Panc1 (cell line): Measurements from ENCODE around the gene RGS6. TPM values are rescaled to one million over a fixed set of nuclear protein-coding genes. Genes with fewer than 3 reads are reported as not detected.

ENCODE experiments used
- ATAC-seq: fragments of 200-7000 bp; cut with Tn5 transposase; 2 replicates; pipeline ENCODE4 v1.9.1; 2020; ENCODE audit warnings: mild to moderate bottlenecking, moderate library complexity
- BruUV-seq: library from RNA; stranded (reverse); fragments of 400-500 nt; replicated peaks from 2 replicates; lab custom pipeline; 2021; lab: Mats Ljungman, UMichigan
- CTCF ChIA-PET: fragments of 300-600 bp; sonication (Branson Sonifier 250); formaldehyde crosslinking; loops from one replicate; lab custom pipeline; 2022; ENCODE audit warnings: antibody characterized with exemption; lab: Charles Lee
- POLR2A ChIA-PET: fragments of 300-600 bp; sonication (Branson Sonifier 250); formaldehyde crosslinking; loops from one replicate; lab custom pipeline; 2022; ENCODE audit warnings: antibody characterized with exemption; lab: Charles Lee
- DNase-seq: peaks from one replicate; pipeline ENCODE4 v3.0.0-alpha.2; 2010; ENCODE audit warnings: low read depth, low spot score
- H3K27ac ChIP-seq: 2 replicates; pipeline ENCODE4 v1.5.1; 2011; ENCODE audit warnings: mild to moderate bottlenecking, low read length, inconsistent platforms
- H3K27me3 ChIP-seq: fragments of 200-500 bp; sonication (Bioruptor generic); 2 replicates; pipeline ENCODE4 v1.6.0; 2014; ENCODE audit warnings: low read length, inconsistent platforms; ENCODE audit not compliant: control insufficient read depth, insufficient read depth
- H3K36me3 ChIP-seq: fragments of 200-500 bp; sonication (Bioruptor generic); 2 replicates; pipeline ENCODE4 v1.5.1; 2014; ENCODE audit warnings: inconsistent platforms, mild to moderate bottlenecking, low read length, moderate library complexity; ENCODE audit not compliant: control insufficient read depth, insufficient read depth
- H3K4me1 ChIP-seq: 2 replicates; pipeline ENCODE4 v1.5.1; 2011; ENCODE audit warnings: inconsistent platforms, mild to moderate bottlenecking, low read length, moderate library complexity; ENCODE audit not compliant: control insufficient read depth, insufficient read depth
- H3K4me3 ChIP-seq, 2 experiments: 2 replicates each; pipeline ENCODE4 v1.5.1; 2011 to 2012; ENCODE audit warnings: low read depth in 2 of 2, low read length in 2 of 2, mild to moderate bottlenecking in 2 of 2, inconsistent platforms in 1 of 2, moderate library complexity in 1 of 2
- H3K9me3 ChIP-seq: fragments of 200-500 bp; sonication (Bioruptor generic); 2 replicates; pipeline ENCODE4 v1.5.1; 2014; ENCODE audit warnings: low read depth, mild to moderate bottlenecking, inconsistent platforms, low read length, moderate library complexity; ENCODE audit not compliant: control insufficient read depth, insufficient read depth
- POLR2AphosphoS5 ChIP-seq: IDR thresholded peaks from 2 replicates; pipeline ENCODE4 v1.6.1; 2012; ENCODE audit warnings: mild to moderate bottlenecking, low read depth, low read length, moderate library complexity
- SIN3A ChIP-seq: IDR thresholded peaks from 2 replicates; pipeline ENCODE4 v1.6.1; 2012; ENCODE audit warnings: low read depth, mild to moderate bottlenecking, low read length, moderate library complexity, borderline replicate concordance; ENCODE audit not compliant: insufficient read depth
- TCF7L2 ChIP-seq: IDR thresholded peaks from 2 replicates; pipeline ENCODE4 v1.6.1; 2011; ENCODE audit warnings: mild to moderate bottlenecking, low read depth, low read length, inconsistent platforms
- in situ Hi-C: cut with HindIII; loops from 2 replicates; pipeline ENCODE4 v1.10.0; 2016; ENCODE audit warnings: low sequenced_read_pairs, low pct_unique_long_range_greater_than_20kb
- intact Hi-C: fragments of 100-400 bp; cut with micrococcal nuclease; formaldehyde crosslinking; loops from one replicate; pipeline ENCODE4 v1.10.0; 2022; ENCODE audit not compliant: unreplicated experiment
- total RNA-seq: library from RNA; stranded (reverse); gene quantifications from one replicate; pipeline ENCODE4 v1.2.1, GENCODE V29; 2021; ENCODE audit not compliant: unreplicated experiment
- TF ChIP-seq, protein P1 (sequence below), 2 experiments: IDR thresholded peaks; 2 replicates each; pipeline ENCODE4 v1.6.1; 2011 to 2012; ENCODE audit warnings: low read depth in 2 of 2, control low read depth in 1 of 2, low read length in 1 of 2, mild to moderate bottlenecking in 1 of 2, moderate library complexity in 1 of 2; ENCODE audit not compliant: insufficient read depth in 1 of 2
- TF ChIP-seq, protein P2 (sequence below): fragments of 450-650 bp; IDR thresholded peaks from 2 replicates; pipeline ENCODE4 v1.5.1; 2017; ENCODE audit warnings: mild to moderate bottlenecking

RGS6 gene
- total RNA-seq, 1 experiment from 2014 or later: not detected

DNA sequence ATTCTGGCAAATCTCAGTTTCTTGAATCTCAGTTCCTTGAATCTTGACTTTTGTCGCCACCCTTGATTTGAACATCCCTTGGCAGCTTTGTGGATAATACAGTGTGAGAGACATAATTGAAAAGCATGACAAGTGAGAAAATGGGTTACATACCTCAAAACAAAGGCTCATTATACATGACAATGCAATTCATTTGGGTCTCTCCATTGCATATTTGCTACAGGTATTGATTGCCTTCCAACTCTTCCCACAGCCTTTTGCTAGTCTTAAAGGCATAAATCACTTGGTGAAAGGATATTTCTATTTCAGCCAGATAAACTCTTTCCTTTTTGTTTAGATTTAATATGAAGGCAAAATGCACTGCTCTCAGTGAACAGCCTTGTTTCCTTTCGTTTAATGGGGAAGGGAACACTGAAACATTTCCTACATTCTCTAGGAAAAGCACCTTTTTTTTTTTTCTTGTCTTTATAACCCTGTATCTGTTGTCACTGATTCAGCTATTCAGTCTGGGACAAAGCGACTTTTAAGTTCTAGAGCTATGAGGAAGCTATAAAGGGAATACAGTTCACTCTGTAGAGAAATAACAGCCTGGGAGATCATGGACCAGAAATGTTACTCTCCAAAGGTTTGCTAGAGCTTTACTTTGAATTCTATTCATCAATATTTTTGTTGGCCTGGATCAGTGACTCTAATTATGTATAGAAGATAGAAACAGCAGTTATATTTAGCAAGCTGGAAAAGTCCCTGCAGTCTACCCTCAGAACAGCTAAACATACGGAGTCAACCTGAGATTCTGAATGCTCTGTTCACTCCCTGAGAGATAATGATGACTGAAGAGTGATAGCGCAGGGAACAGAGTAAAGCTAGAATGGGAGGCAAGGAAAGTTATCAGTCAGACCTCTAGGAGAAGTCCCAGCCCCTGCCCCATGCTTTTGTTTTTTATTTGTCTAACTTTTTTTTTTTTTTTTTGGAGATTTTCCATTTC lies 311.4 kb downstream of the RGS6 start:
- CTCF ChIA-PET: no interaction called here
- TF ChIP-seq SIN3A: no peak
- TF ChIP-seq, protein P1, sequence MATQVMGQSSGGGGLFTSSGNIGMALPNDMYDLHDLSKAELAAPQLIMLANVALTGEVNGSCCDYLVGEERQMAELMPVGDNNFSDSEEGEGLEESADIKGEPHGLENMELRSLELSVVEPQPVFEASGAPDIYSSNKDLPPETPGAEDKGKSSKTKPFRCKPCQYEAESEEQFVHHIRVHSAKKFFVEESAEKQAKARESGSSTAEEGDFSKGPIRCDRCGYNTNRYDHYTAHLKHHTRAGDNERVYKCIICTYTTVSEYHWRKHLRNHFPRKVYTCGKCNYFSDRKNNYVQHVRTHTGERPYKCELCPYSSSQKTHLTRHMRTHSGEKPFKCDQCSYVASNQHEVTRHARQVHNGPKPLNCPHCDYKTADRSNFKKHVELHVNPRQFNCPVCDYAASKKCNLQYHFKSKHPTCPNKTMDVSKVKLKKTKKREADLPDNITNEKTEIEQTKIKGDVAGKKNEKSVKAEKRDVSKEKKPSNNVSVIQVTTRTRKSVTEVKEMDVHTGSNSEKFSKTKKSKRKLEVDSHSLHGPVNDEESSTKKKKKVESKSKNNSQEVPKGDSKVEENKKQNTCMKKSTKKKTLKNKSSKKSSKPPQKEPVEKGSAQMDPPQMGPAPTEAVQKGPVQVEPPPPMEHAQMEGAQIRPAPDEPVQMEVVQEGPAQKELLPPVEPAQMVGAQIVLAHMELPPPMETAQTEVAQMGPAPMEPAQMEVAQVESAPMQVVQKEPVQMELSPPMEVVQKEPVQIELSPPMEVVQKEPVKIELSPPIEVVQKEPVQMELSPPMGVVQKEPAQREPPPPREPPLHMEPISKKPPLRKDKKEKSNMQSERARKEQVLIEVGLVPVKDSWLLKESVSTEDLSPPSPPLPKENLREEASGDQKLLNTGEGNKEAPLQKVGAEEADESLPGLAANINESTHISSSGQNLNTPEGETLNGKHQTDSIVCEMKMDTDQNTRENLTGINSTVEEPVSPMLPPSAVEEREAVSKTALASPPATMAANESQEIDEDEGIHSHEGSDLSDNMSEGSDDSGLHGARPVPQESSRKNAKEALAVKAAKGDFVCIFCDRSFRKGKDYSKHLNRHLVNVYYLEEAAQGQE (IDR thresholded peaks at IDR 0.05; ENCODE audit: insufficient read depth in 1 of 2, low read depth in 2 of 2, low read length in 1 of 2): no peak
- TF ChIP-seq, protein P2, sequence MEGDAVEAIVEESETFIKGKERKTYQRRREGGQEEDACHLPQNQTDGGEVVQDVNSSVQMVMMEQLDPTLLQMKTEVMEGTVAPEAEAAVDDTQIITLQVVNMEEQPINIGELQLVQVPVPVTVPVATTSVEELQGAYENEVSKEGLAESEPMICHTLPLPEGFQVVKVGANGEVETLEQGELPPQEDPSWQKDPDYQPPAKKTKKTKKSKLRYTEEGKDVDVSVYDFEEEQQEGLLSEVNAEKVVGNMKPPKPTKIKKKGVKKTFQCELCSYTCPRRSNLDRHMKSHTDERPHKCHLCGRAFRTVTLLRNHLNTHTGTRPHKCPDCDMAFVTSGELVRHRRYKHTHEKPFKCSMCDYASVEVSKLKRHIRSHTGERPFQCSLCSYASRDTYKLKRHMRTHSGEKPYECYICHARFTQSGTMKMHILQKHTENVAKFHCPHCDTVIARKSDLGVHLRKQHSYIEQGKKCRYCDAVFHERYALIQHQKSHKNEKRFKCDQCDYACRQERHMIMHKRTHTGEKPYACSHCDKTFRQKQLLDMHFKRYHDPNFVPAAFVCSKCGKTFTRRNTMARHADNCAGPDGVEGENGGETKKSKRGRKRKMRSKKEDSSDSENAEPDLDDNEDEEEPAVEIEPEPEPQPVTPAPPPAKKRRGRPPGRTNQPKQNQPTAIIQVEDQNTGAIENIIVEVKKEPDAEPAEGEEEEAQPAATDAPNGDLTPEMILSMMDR: no peak
- in situ Hi-C loops: no loop called here
- Histone ChIP-seq H3K36me3 (no peaks in the 10 kb centered on the region), H3K27me3 (no peaks in the 10 kb centered on the region), H3K27ac (no peak overlapping the region), H3K9me3 (no peaks in the 10 kb centered on the region), H3K4me3 (no peak overlapping the region), H3K4me1 (no peaks in the 10 kb centered on the region)
- intact Hi-C loops: no loop called here
- DNase-seq (no peak), ATAC-seq (no peak)
- POLR2A ChIA-PET: no interaction called here
- no TSS peak for BruUV-seq

DNA sequence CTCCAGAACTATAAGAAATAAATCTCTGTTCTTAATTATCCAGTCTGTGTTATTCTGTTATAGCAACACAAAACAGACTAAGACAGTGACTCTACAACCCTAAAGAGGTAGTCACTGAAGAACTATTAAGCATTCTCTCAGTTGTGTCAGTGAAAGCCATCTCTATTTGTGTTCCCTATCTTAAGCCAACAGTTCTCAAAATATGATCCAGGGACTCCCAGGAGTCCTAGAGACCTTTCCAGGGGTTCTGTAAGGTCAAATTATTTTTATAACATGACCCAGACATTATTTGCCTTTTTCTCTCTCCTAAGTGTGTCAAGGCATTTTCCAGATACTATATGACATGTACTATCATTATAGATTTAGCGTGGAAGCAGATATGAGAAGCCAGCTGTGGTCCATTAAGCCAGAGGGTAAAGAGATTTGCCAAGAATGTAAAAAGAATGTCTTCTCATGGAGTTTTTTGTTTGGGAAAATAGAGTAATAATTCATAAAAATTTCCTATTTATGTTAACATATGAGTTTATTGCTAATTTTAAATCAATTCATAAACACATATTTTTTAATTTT lies 315.8 kb downstream of the RGS6 start:
- TF ChIP-seq SIN3A: no peak
- no peak for TF ChIP-seq POLR2AphosphoS5
- TF ChIP-seq TCF7L2: no peak
- TF ChIP-seq, protein P1 (IDR thresholded peaks at IDR 0.05; ENCODE audit: insufficient read depth in 1 of 2, low read depth in 2 of 2, low read length in 1 of 2): no peak
- TF ChIP-seq, protein P2: no peak
- POLR2A ChIA-PET: no interaction called here
- no peaks in the 10 kb centered on the region for H3K36me3 ChIP-seq
- BruUV-seq: no TSS peak
- in situ Hi-C loops (no loop called here), intact Hi-C loops (no loop called here)
- no peak overlapping the region for H3K4me3 ChIP-seq
- no peaks in the 10 kb centered on the region for H3K4me1 ChIP-seq
- no peaks in the 10 kb centered on the region for H3K9me3 ChIP-seq
- no peak overlapping the region for H3K27ac ChIP-seq
- H3K27me3 ChIP-seq: no peaks in the 10 kb centered on the region
- DNase-seq: no peak
- no peak for ATAC-seq
- CTCF ChIA-PET: no interaction called here
